GM12872 (cell line): ENCODE results near the gene SERPINB2.
A peak's percentile ranks its signal among the peaks of the same experiment; 100 is the strongest.

Experiments used
- TF ChIP-seq, protein P1 (sequence below): IDR thresholded peaks from 3 replicates; pipeline ENCODE4 v1.5.1; 2011; ENCODE audit warnings: low read depth, mild to moderate bottlenecking, low read length, moderate library complexity; ENCODE audit not compliant: insufficient read depth

The SERPINB2 gene, protein sequence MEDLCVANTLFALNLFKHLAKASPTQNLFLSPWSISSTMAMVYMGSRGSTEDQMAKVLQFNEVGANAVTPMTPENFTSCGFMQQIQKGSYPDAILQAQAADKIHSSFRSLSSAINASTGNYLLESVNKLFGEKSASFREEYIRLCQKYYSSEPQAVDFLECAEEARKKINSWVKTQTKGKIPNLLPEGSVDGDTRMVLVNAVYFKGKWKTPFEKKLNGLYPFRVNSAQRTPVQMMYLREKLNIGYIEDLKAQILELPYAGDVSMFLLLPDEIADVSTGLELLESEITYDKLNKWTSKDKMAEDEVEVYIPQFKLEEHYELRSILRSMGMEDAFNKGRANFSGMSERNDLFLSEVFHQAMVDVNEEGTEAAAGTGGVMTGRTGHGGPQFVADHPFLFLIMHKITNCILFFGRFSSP

DNA sequence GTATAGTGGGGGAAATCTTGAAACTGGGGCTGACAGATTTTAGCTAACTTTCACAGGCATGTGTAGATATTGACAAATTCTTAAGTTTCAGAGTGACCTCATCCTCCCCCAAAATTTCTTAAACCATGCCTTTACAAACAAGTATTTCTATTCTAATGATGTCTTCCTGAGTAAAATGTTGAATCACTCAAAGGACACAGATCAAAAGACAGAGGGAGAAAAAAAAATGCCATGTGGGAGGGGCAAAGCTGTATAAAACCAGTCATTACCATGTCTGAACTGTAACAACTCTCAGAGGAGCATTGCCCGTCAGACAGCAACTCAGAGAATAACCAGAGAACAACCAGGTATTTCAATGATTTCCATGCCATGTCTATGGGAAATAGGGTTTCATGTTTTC lies at the start of gene SERPINB2:
Gene SERPINB2, plus strand, starts transcription at position 282 of the 400 bp plus-strand sequence. CDS start 3,740 bp downstream, outside the sequence.
- TF ChIP-seq, protein P1, sequence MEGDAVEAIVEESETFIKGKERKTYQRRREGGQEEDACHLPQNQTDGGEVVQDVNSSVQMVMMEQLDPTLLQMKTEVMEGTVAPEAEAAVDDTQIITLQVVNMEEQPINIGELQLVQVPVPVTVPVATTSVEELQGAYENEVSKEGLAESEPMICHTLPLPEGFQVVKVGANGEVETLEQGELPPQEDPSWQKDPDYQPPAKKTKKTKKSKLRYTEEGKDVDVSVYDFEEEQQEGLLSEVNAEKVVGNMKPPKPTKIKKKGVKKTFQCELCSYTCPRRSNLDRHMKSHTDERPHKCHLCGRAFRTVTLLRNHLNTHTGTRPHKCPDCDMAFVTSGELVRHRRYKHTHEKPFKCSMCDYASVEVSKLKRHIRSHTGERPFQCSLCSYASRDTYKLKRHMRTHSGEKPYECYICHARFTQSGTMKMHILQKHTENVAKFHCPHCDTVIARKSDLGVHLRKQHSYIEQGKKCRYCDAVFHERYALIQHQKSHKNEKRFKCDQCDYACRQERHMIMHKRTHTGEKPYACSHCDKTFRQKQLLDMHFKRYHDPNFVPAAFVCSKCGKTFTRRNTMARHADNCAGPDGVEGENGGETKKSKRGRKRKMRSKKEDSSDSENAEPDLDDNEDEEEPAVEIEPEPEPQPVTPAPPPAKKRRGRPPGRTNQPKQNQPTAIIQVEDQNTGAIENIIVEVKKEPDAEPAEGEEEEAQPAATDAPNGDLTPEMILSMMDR = no peak

DNA sequence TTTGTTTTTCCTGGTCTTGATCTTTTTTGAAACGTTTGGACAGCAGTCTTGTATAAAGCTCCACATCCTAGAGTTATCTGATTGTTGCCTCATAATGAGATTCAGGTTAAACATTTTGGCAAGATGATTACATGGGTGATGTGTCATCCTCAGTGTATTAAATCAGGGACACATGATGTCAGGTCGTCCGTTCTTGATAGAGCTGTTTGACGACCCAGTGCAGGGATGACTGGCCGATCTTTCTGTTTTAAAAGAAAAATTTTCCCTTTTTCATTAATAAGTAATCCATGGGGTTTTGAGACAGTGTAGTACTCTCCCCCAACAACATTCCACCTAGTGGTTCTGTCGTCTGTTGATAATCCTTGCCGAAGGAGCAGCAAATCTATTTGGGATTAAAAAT lies 44.5 kb upstream of the SERPINB2 start:
- TF ChIP-seq, protein P1 = no peak

DNA sequence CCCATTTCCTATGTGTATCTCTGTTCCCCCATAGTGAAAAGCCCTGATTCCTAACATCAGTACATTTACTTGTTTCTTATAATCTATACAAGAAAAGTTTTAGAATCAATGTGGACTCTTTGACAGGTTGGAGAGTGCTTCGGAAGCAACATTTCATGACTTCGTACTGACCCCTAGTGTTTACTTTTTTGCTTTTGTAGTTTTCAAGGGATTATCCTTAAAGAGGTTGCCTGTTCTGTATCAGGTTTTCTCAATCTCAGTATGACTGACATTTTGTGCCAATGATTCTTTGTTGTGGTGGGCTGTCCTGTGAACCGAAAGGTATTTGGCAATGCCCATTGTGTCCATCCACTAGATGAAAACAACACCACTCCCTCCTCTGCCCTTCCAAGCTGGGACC lies 43.3 kb upstream of the SERPINB2 start:
- TF ChIP-seq, protein P1 = peak; percentile 50; the same call in 2 of the 3 replicates

DNA sequence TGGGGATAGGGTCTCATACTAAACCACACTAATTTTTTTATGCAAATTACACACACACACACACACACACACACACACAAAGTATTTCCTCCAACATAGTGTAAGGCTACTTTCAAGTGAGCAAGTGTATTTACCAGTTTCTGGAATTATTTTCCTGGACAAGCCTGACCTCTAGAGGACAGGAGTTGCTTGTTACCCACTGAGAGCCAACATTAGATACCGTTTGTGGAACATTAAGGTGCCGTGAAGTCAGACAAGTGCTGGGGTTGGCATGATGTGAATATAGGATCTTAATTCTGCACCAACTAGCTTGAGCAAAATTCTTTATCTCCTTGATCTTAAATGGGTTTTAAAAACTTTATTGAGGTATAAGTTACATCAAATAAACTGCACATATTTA lies 39.3 kb upstream of the SERPINB2 start:
- TF ChIP-seq, protein P1 = peak; percentile 51

DNA sequence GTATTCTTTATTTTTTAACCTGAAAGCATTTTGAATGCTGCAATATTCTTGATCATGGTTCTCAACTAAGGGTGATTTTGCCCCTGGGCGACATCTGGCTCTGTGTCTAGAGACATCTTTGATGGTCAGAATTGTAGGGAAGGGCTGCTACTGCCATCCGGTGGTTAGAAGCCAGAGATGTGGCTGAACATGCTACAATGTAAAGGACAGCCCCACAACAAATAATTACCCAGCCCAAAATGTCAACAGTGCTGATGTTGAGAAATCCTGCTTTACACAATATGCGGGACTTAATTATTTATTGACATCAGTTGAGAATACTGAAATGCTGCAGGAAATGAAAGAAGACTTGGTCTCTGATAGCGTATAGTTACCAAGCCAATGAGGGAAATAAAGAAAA lies 37.5 kb upstream of the SERPINB2 start:
- TF ChIP-seq, protein P1 = peak; percentile 54; the same call in 2 of the 3 replicates

DNA sequence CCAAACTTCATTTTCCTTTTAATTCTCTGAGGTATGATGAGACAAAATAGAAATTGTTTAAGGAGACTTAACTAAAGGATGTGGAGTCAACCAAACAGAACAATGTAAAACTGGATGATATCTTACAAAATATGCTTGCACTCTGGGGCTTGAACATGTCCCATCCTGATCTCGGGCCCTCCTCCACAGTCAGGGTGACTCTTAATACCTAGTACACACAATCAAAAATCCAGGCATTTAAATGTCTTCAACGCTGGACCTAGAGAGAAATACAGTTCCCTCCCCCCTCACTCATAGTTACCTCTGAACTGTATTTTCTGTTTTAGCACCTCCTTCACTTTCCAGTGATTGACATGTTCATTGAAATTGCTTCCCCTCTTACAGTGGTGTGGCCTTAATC lies 36.9 kb upstream of the SERPINB2 start:
- TF ChIP-seq, protein P1 = no peak

DNA sequence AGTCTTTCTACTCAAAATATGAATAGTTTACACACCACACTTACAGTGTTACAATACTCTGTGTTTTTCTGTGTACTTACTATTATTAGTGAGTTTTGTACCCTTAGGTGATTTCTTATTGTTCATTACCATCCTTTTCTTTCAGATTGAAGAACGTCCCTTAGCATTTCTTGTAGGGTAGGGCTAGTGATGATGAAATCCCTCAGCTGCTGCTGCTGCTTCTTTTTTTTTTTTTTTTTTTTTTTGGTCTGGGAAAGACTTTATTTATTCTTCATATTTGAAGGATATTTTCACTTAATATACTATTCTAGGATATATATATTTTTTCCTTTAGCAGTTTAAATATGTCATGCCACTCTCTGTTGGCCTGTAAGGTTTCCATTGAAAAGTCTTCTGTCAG lies 29.0 kb upstream of the SERPINB2 start:
- TF ChIP-seq, protein P1 = no peak
